ENCODE results near the gene RUNX3.

Gene RUNX3

DNA sequence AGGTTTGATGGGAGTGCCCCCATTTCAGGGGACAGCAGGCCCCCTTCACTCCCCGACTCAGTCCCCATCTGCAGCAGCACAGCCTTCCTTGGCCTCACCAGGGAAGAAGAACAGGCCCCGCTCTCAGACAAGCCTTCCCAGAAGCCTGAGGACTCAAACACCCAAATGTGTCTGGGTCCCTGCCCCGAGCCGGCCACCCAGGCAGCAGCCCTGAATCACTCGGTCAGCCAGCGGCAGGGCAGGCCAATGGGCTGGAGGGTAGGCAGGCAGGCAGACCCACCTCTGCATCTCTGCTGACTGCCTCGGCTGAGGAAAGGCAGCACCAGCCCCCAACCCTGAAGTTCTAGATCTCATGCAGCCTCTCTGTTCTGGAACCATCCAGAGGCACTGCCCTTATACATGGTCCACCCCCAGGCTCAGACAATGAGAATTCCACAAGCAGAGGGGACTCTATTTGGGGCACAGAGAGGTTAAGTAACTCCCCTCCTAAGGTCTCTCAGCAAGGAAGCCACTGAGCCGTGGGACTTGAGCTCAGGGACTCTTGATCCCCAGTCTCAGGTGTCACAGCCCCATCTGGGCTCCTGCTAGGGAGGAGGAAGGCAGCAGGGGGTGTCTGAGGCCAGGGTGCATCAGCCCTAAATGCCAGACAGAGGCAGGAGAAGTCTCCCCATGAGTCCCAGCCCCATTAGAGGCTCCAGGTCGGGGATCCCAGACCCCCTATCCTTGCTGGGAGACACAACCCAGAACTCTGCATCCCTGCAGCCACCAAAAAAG is 33.2 kb upstream of the RUNX3 start:
- DNase-seq (ENCODE audit: low read depth in 2 of 2), result no peak

DNA sequence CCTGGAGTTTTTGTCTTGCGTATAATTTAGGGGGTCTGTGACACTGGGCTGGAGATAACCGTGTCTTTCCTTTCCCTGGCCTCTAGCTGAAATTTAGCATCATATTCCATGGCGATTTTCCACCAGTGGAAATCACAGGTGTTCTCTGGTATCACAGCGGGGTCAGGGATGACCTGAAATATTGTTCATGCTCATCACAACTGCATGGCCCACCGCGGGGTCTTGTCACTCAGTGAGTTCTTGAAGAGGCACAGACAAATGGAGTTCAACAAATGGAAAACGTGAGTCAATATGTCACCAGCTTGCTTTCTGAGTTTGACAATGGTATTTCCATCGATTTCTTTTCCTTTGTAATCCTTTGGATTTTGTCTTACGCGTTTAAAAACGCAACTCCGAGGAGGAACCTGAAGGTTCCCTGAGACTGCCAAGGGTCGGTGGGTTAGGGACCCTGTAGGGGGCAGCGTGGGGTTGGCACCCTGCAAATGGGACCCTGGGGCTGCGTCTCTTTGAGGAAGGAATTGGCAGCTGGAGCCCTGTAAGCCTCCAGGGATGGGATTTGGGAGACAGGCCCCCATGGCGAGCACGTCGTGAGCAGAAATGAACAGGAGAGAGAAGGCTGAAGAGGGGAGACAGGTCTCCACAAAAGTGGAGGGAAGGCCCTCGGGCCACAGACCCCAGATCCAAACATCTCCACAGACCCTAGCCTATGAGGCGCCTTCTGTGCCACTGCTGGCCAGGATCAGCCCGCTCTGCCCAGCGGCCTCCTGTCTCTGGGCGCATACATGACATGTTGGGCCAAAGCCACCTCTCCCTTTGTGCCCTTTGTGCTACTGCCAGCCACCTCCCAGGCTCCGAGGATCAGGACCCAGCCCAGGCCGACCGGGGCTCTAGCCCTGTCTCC is 32.1 kb upstream of the RUNX3 start:
- DNase-seq (ENCODE audit: low read depth in 2 of 2), result no peak

DNA sequence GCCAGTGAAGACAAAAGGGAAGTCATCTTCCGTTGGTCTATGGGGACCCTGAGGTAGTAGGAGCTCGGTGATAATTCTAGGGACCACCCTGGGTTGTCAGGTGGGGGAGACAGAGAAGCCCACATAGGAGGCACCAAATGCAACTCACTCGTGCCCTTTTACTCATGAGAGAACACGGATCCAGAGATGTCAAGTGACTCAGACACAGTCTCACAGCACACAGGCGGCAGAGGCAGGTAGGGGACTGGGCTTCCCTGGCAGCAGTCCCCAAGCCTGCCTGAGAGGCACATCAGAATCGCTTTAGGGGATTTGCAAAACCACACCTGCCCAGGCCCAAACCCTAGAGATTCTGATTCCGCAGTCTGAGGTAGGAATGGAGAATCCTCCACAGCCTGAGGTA is 31.3 kb upstream of the RUNX3 start:
- DNase-seq (ENCODE audit: low read depth in 2 of 2), result no peak

DNA sequence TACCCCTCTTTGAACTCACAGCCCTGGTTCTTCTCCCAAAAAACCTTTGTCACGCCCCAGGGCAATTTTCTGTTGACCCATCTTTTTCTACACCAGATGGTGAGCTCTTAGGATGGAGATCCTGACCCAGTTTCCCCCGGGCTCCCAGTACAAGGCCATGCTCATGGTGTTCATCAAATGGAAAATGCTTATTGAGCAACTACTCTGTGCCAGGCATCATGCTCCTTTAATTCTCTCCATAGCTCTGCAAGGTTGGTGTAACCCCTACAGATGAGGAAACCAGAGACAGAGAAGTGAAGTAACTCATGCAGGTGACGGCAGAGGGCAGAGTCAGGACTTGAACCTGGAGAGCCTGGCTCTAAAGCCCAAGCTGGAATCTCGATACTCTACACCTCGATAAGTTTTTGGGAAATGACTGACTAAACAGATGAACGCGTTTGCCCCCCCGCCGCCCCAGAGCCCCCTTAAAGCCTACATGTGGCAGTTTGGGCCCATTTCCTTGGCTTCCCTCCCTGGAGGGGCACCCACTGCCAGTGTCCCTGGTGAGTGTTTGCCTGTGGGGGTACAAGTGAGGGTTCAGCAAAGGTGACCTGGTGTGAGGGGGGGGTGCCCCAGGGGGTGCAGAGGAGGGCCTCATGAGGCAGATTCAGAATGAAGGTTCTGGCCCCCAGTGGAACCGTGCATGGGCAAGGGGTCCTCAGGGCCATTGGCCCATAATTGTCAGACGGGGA is 30.2 kb upstream of the RUNX3 start:
- no peak for DNase-seq (ENCODE audit: low read depth in 2 of 2)

DNA sequence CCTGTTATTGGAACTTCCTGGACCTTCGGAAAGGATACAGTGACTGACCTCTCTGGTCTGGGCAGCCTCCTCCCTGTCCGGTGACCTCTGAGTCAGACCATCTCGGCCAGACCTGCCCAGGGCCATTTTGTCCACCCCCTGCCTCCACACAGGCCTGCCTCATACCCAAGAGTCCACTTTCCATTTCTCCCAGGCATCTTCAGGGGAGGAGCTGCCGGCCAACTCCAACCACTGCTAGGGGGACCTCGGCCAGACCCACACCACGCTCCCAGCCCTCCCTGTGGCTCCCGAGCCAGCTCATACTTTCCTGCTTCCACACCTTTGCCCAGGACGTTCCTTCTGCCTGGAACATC is 29.5 kb upstream of the RUNX3 start:
- DNase-seq (ENCODE audit: low read depth in 2 of 2), result no peak

DNA sequence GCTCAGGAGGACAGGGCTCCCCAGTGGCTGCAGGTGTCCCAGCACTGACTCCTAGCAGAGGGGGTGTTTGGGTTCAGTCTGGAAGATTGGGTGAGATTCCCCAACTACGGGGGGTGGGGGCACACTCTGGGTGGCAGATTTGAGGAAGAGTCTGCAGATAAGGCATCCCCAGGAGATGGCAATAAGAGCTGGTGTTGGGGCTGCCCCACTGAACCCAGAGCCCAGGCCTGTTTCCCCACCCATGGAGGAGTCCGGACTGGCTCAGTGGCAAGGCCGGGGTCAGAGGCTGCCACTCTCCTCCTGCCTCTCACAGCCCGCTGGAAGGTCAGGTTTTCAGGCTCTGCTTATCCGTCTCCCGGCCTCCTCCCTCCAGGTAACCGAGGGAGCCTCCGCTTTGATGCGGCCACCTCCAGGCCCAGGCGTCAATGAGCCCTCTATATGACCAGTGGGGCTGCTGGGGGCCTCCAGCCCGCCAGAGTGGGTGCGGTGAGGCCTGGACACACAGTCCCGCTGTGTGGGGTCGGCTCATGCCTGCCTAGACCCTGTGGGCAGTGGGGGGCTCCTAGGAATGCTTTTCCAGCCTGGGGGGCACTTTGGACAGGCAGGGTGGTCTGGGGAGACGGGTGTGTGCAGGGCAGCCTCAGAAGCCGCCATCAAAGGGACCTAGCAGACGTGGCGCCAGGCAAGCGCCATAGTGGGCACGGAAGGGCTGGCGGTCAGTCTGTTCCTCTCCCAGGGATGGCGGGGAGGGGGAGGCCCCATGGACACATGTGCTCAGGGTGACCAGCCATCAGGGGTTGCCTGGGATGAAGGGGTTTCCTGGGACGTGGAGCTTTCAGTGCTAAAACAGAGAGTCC is 28.9 kb upstream of the RUNX3 start:
- DNase-seq (ENCODE audit: low read depth in 2 of 2), result no peak

DNA sequence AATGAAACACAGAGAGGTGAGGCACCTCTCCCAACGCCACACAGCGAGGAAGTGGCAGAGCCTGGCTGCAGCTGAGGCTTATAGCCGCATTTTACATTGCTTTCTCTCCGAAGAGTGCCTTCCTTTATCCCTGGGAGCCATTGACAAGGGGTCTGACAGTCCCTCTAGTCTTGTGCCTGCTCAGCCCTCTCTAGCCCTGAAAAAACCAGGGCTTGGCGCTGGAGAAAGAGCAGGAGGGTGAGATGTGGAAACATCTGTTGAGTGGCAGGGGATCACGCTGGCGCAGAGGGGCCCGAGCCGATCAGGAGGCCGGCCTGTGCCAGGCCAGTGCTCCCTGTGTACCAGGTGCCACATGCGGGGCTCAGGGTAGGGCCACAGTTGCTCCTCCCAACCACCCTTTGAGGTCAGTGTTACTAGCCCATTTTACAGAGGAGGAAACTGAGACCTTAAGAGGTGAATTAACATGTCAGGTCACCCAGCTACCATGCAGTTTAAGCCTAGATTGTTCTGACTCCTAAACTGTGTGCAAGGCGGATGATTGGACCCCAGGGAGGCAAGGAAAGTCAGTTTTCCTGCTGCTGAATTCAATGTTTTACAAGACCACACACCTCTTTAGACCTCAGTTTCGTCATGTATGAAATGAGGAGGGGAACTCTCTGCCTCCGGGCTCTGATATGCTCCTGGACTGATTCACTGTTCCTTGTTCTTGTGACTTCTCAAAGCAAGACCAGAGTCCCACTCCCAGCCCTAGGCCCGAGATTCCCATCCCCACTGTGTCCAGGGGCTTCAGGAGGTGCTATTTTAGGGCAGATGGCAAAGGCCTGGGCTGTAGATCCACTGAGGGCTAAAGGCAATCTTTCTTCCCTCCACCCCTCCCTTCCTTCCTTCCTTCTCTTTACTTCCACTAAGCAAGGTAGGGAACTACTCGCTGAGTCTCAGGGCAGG is 28.0 kb upstream of the RUNX3 start:
- DNase-seq (ENCODE audit: low read depth in 2 of 2), result no peak

DNA sequence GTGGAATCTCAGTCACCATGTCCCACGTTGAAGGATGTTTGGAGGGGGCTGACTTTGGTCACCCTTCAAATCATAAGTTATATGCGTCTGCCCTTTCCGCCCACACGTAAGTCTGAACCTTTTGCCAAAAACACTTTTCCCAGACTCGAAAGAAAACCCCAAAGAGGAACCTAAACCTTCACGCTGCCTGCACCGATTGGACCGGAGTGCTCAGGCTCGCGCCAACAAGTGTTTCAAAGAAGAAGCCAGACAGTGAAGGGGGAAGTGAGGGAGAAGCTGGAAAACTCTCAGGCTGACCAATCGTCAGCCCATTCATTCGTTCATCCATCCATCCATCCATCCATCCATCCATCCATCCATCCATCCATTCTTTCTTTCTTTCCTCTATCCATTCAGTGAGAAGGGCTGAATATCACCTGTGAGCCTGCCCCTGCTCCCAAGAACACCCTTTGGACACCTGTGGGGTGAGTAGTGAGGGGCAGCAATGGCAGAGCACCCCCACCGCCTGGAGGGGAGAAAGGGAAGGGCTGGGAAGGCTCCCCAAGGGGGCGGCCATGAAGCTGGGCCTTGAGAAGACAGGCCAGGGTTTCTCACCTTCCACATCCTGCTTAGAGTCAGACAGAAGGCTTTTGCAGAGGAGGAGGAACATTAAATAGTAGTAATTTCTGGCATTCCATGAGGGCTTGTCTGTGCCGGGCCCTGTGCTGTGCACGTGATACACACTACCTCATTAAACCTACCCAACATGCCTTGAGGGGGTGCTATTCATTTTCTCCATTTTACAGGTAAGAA is 27.1 kb upstream of the RUNX3 start:
- no peak for DNase-seq (ENCODE audit: low read depth in 2 of 2)

DNA sequence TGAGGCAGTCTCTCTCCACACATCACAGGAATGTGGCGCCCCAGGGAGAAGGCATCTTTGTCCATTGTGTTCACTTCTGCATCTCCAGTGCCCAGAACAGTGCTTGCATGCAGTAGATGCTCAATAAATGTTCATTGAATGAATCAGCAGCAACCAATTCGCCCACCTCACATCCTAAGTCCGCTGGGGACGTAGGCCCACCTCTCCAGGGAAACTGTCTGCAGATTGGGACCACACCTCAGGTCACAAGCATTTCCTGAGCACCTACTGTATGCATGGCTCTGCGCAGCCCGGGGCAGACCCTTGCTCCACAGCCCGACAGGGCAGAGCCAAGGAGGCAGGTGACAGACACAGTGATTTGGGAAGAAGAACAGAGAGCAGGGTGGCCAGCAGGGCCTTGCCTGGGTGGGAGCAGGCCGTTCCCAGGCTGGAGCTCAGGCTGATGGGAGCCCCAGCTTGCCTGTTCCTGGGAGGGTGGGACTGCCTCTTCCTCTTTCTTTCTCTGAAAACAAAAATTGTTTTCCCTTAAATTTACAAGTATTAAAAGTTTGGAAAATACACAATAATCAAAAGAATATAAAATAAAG is 25.8 kb upstream of the RUNX3 start:
- no peak for DNase-seq (ENCODE audit: low read depth in 2 of 2)

DNA sequence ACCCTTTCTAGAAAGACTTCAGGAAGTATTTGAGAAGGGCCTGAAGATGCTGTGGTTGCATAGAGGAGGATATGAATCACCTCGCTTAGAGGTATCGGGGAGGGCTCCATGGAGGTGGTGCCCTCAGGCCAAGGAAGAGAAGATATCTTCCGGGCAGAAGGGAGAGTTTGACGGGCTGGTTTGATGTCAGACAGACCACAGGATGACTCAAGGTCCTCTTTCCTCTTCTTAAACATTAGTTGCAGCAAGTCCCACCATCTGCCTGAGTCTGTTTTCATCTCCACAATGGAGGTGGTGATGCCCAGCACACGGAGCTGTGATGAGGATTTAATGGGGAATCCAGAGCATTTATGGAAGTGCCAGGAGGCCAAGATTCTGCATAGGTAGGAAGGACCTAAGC is 25.1 kb upstream of the RUNX3 start:
- DNase-seq (ENCODE audit: low read depth in 2 of 2), result peak; percentile 55 to 73

DNA sequence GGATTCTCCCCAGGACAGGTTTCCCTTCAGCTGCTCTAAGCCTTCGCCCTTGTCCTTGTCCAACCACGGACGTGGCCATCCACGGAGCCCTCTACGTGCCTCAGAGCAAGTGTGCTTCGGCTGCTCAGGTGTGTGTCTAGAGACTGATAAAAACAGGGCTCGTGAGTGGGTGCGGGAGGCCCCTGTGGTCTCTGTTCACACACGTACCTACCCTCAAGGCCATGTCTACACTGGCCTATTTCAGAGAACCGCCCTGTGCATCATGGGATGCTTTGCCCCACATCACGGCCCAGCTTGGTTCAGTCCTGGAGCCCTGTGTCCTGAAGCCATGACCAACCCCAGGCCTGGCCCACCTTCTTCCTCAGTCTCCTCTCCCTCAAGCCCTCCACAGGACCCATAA is 24.6 kb upstream of the RUNX3 start:
- no peak for DNase-seq (ENCODE audit: low read depth in 2 of 2)

DNA sequence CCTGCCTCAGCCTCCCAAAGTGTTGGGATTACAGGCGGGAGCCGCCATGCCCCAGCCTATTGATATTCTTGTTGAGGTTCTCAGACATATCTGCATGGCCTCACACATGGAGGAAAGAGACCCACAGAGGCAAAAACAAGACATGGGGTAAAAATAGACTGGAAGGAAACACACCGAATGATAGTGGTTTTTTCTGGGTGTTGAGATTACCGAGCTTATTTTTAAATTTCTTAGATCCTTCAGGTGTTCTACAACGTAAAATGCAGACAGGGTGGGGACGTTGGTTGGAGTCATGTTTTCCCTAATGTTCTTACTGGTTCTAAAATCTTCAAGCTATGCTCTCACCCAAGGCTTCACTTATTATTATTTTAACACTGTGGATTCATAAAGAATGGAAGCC is 23.9 kb upstream of the RUNX3 start:
- DNase-seq (ENCODE audit: low read depth in 2 of 2), result no peak

DNA sequence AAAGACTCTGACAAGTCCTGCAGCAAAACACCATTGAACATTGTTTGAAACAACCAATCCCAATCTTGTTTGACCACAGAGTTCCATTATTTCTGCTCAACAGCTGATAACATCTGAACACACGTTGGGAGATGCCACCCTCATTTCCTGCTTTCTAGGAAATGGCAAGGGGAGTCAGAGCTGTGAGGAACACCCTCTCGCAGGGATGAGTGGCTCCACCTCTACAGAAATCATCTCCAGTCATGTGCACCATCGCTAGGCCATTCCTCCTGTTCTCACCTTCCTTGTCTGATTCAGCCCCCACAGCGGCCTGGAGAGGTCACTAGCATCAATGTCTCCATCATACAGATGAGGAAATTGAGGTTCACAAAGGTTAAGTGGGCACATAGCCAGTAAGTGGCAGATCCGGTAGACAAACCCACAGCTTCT is 22.4 kb upstream of the RUNX3 start:
- DNase-seq (ENCODE audit: low read depth in 2 of 2), result no peak

DNA sequence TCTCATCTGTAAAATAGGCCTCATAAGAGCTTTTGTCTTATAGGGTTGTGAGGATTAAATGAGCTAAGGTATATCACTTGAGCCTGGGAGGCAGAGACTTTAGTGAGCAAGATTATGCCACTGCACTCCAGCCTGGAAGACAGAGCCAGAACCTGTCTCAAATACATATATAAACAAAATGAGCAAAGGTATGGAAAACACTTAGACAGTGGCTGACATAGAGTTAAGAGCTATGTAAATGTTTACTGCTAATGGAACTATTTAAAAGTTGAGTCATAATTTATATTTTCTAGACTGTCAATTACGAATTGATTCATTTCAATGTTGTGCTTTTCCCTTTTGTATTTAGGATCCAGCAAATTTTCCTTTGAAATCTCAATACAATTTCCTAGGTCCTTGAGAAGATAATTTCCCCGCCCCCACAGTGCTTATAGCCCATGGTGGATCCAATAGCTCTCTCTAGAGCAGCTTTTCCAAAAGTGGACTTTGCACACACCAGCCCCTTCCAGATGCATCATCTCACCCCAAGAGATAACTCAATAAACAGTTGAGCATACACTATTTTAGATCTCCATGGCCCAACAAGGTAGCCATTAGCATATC is 21.8 kb upstream of the RUNX3 start:
- no peak for DNase-seq (ENCODE audit: low read depth in 2 of 2)

DNA sequence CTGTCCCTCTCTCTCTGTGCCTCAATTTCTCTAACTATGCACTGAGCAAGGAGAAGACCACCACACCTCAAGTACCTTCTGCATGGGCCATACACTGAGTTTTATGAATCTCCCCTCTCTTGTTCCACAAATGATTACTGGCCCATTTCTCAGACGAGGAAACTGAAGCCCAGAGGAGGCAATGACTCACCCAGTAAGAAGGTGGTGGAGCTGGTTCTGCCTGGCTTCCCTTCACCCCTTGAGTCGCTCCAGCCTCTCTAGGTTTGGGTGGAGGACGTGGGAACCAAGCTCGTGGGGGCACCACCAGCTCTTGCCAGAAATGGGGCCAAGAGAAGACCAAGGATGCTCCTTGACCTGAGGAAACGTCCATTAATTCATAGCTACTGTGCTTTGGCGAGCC is 21.3 kb upstream of the RUNX3 start:
- DNase-seq (ENCODE audit: low read depth in 2 of 2), result no peak

DNA sequence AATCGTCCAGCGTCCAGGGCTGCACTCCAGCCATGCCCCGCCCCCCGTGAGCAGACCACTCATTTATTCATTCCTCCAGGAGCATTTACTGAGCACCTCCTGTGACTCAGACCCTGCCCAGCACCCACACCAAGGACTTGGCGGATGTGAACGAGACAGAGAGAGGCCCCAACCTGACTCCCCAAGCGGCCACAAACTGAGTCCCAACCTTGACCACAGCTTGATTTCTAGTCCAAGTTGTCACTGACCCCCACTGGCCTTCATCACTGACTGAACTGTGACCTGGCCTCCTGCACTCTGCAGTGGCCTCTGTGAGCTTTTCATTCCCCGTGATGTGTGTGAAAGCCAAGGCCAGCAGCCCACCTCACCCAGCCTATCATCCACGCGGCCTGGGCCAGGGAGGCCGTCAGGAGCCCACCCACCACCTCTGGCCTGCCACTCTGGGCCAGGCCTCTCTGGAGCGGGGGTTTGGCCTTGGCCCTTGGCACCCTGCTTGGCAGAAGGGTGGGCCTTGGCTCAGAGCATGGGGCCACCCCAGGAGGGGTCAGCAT is 19.3 kb upstream of the RUNX3 start:
- DNase-seq (ENCODE audit: low read depth in 2 of 2), result no peak

DNA sequence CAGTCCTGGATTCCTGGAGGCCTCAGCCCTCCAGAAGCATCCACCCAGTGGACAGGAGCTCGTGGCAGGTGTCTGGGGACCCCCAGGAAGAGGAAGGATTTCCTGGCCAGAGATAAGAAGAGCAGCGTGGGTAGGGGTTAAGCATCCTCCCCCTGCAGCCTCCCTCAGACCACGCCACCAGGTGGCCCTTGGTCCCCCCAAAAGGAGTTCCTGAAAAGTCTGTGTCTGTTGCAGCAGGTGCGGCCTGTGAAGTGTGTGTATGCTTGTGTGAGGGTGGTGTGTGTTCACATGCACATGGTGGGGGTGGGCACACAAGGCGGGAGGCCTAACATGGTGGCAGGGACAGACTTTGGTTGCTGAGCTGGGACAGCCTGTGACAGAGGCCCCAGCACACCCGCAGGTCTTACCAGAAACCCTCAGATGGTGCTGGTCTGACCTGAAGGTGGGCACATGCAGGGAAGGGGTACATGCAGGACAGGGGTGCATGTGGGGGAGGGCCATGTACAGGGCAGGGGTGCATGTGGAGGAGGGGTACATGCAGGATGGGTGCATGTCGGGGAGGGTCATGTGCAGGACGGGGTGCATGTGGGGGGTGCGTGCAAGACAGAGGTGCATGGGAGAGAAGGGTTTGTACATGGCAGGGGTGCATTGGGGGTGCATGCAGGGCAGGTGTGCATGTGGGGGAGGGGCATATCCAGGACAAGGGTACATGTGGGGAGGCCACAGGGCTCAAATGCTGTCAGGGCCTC is 18.2 kb upstream of the RUNX3 start:
- no peak for DNase-seq (ENCODE audit: low read depth in 2 of 2)

Data from stimulated activated CD8-positive, alpha-beta memory T cell treated with anti-CD3 and anti-CD28 coated beads, Interleukin-15, amount 100 ng/mL, for 4 hours (primary cell).